Activated T-helper 2 cell treated with anti-CD3 and anti-CD28 coated beads, Interferon-gamma antibody, Interleukin-2, Interleukin-4, amounts not matched to agents 10 μg/mL and 5 μg/mL and 100 μg/mL, durations not matched to agents 14 hours and 24 hours and 36 hours (primary cell): ENCODE measurements around the gene IBA57. TPM values are rescaled to one million over a fixed set of nuclear protein-coding genes. Genes with fewer than 3 reads are reported as not detected.
"Not testable (repeated sequence)": the region's sequence is repeated elsewhere in the genome, so short reads cannot be mapped to it uniquely, and the experiment has no call there.

ENCODE experiments used
- DNase-seq: peaks from one replicate; pipeline ENCODE4 v3.0.0; 2021; ENCODE audit warnings: low spot score
- H3K27ac Mint-ChIP-seq: one replicate; pipeline ENCODE4 v1.8.0; 2021; ENCODE audit warnings: mixed read lengths
- H3K27me3 Mint-ChIP-seq: one replicate; pipeline ENCODE4 v1.8.0; 2021; ENCODE audit warnings: low read depth, mixed read lengths
- H3K36me3 Mint-ChIP-seq: one replicate; pipeline ENCODE4 v1.8.0; 2021; ENCODE audit warnings: low read depth, mixed read lengths
- H3K4me1 Mint-ChIP-seq: one replicate; pipeline ENCODE4 v1.8.0; 2021; ENCODE audit warnings: low read depth, mixed read lengths
- H3K4me3 Mint-ChIP-seq: one replicate; pipeline ENCODE4 v1.8.0; 2021; ENCODE audit warnings: low read depth, mild to moderate bottlenecking, moderate library complexity, mixed read lengths
- H3K9me3 Mint-ChIP-seq: one replicate; pipeline ENCODE4 v1.8.0; 2021; ENCODE audit warnings: mixed read lengths
- intact Hi-C: fragments of 100-400 bp; cut with micrococcal nuclease; formaldehyde crosslinking; loops from one replicate; pipeline ENCODE4 v1.15.1; 2023
- total RNA-seq: library from RNA; stranded (reverse); gene quantifications from 2 replicates; pipeline ENCODE4 v1.2.3, GENCODE V29; 2022

IBA57 gene
- total RNA-seq, 1 donor from 2014 or later, result 7.6 TPM

DNA sequence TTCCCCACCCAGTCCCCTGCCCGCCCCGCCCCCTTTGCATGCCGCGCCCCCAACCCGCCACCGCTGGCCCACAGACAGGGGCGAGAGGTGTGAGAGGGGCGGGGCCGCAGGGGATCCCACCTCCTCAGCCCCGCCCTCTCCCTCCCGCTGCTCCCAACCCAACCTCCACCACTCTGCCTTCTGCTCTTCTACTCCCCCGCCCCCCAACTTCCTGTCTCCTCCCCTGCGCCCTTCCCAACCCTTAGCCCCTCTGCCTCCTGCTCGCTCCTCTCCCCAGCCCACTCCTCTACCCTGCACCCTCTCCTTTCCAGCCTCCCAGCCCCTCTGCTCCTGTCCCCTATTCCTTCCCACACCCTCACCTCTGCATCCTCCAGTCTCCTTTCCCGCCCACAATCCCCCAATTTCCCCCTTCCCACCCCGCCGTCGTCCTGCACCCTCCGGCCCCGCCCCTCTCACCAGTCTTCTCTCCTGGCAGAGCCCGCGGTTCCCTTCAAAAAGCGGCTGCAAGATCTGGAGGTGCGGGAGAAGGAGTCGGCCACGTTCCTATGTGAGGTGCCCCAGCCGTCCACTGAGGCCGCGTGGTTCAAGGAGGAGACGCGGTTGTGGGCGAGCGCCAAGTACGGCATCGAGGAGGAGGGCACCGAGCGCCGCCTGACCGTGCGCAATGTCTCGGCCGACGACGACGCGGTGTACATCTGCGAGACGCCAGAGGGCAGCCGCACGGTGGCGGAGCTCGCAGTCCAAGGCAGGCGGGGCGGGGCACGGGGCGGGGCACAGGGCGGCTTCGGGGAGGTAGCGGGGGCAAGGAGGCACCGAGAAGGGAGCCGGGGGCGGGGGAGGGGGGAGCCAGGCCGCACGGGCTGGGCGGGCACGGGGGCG lies 47.6 kb downstream of the IBA57 start:
- peak; percentile 82 for DNase-seq
- H3K9me3 Mint-ChIP-seq, result no peaks in the 10 kb centered on the region
- peak overlapping the region; percentile 89 for H3K4me3 Mint-ChIP-seq
- H3K36me3 Mint-ChIP-seq, result peaks cover 3% of the 10 kb centered on the region
- intact Hi-C loops, result loop anchor here (1.0 to 2.0 kb wide), 5 partner anchors 48 to 302 kb away; partner anchors contain the start of genes GUK1 and IBA57
- no peaks in the 10 kb centered on the region for H3K27me3 Mint-ChIP-seq
- H3K27ac Mint-ChIP-seq, result peak overlapping the region; percentile 93
- H3K4me1 Mint-ChIP-seq, result peaks cover 4% of the 10 kb centered on the region

DNA sequence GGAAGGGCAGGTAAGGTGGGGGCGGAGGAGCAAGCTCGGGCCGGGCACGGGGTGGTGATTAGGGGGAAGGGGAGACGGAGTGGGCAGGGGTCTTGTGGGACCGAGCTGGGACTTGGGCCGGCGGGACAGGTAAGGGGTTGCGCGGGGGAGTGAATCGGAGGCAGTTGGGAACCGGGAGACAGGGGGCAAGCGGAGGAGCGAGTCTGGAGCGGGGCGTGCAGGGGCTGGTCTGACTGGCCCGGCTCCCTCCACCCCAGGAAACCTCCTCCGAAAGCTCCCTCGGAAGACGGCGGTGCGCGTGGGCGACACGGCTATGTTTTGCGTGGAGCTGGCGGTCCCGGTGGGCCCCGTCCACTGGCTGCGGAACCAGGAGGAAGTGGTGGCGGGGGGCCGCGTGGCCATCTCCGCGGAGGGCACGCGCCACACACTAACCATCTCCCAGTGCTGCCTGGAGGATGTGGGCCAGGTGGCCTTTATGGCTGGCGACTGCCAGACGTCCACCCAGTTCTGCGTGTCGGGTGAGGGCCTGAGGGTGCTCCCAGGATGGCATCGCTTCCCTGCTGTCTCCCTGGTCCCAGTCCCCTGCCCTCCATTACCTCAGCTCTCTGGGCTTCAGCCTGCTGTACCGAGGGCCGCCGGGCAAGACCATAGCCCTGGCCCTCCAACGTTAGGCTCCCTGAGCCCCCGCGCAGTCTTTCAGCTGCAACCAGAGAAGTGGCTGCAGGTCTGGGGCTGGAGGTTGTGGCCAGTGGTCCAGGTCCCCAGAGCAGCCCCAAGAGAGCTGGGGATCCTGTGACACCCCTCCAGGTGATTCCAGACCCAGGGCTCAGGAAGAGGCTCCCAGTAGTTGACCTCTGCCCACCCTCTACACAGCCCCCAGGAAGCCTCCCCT lies 48.6 kb downstream of the IBA57 start:
- Mint-ChIP-seq H3K4me1 (peaks cover 4% of the 10 kb centered on the region), H3K9me3 (no peaks in the 10 kb centered on the region), H3K27ac (no peak overlapping the region), H3K36me3 (peaks cover 3% of the 10 kb centered on the region), H3K4me3 (peak overlapping the region; percentile 71), H3K27me3 (no peaks in the 10 kb centered on the region)
- DNase-seq, result no peak
- intact Hi-C loops, result loop anchor here (1.0 to 2.0 kb wide), 5 partner anchors 49 to 301 kb away; partner anchors contain the start of genes GUK1 and IBA57

DNA sequence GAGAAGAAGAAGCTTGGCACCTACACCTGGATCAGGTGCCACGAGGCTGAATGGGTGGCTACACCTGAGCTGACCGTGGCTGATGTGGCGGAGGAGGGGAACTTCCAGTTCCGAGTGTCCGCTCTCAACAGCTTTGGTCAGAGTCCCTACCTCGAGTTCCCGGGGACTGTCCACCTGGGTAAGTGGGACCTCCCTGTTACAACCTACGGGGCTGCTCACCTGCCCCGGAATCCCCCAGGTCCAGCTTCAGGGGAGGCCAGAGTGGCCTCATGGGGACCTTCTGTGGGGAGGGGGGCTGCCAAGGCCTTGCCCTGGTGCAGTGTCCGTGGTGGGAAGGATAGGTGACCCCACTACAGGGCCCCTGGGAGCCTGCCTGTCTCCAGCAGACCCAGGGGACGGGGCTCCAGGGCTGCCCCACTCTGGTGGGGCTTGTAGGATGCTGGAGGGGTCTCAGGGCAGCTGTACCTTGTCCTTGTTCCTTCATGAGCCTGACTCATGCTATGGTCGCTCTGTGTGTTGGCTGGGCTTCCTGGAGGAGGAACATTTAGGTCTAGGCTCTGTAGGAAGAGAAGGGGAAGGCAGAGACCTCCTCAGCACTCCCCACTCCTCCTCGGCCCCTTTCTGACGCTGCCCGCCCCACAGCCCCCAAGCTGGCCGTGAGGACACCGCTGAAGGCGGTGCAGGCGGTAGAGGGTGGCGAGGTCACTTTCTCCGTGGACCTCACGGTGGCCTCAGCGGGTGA lies 49.5 kb downstream of the IBA57 start:
- intact Hi-C loops, result no loop called here
- no peak for DNase-seq
- Mint-ChIP-seq H3K9me3 (no peaks in the 10 kb centered on the region), H3K36me3 (peaks cover 3% of the 10 kb centered on the region), H3K4me1 (peaks cover 4% of the 10 kb centered on the region), H3K27me3 (no peaks in the 10 kb centered on the region), H3K27ac (no peak overlapping the region), H3K4me3 (peak overlapping the region; percentile 71)

DNA sequence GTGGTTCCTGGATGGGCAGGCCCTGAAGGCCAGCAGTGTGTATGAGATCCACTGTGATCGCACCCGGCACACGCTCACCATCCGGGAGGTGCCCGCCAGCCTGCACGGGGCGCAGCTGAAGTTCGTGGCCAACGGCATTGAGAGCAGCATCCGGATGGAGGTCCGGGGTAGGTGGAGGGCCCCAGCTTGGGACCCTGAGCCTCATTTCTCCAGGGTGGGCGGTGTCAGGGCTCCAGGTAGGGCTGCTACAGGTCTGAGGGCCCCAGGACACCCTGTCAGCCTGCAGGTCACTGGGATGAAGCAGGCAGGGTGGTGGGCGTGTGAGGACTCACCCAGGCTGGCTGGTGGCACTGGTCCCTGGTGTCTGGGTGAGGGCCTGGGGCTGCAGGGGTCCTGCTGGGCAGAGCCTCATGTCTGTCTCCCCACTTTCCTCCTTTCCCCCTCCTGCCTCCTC lies 50.1 kb downstream of the IBA57 start:
- DNase-seq, result no peak
- intact Hi-C loops, result no loop called here
- peaks cover 4% of the 10 kb centered on the region for H3K4me1 Mint-ChIP-seq
- H3K4me3 Mint-ChIP-seq, result no peak overlapping the region
- H3K27me3 Mint-ChIP-seq, result no peaks in the 10 kb centered on the region
- no peak overlapping the region for H3K27ac Mint-ChIP-seq
- H3K36me3 Mint-ChIP-seq, result peaks cover 3% of the 10 kb centered on the region
- no peaks in the 10 kb centered on the region for H3K9me3 Mint-ChIP-seq

DNA sequence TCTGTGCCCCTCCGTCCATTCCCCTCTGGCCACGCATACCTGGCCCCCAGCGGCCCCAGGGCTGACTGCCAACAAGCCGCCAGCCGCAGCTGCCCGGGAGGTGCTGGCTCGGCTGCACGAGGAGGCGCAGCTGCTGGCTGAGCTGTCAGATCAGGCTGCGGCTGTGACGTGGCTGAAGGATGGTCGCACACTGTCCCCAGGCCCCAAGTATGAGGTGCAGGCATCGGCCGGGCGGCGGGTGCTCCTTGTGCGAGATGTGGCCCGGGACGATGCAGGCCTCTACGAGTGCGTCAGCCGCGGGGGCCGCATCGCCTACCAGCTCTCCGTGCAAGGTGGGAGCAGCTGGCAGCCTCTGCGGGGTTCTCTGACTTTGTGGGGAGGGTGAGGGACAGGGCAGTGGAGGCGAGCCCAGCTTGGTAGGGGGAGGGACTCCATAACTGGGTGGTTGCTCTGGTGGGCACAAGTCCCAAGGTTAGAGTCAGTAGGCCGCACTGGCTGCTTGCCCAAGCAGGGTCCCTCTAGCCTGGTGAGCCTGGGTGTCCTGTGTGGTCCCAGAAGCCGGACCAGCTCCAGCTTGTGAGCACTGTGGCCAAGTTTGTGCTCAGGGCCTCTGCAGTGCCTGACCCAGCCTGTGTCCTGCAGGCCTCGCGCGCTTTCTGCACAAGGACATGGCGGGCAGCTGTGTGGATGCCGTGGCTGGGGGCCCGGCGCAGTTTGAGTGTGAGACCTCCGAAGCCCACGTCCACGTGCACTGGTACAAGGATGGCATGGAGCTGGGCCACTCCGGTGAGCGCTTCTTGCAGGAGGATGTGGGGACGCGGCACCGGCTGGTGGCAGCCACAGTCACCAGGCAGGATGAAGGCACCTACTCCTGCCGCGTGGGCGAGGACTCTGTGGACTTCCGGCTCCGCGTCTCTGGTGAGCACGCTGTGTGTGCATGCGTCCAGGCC lies 51.0 kb downstream of the IBA57 start:
- Mint-ChIP-seq H3K36me3 (peaks cover 3% of the 10 kb centered on the region), H3K9me3 (no peaks in the 10 kb centered on the region), H3K27ac (no peak overlapping the region), H3K4me3 (no peak overlapping the region), H3K4me1 (peaks cover 4% of the 10 kb centered on the region), H3K27me3 (no peaks in the 10 kb centered on the region)
- no peak for DNase-seq
- intact Hi-C loops, result no loop called here

DNA sequence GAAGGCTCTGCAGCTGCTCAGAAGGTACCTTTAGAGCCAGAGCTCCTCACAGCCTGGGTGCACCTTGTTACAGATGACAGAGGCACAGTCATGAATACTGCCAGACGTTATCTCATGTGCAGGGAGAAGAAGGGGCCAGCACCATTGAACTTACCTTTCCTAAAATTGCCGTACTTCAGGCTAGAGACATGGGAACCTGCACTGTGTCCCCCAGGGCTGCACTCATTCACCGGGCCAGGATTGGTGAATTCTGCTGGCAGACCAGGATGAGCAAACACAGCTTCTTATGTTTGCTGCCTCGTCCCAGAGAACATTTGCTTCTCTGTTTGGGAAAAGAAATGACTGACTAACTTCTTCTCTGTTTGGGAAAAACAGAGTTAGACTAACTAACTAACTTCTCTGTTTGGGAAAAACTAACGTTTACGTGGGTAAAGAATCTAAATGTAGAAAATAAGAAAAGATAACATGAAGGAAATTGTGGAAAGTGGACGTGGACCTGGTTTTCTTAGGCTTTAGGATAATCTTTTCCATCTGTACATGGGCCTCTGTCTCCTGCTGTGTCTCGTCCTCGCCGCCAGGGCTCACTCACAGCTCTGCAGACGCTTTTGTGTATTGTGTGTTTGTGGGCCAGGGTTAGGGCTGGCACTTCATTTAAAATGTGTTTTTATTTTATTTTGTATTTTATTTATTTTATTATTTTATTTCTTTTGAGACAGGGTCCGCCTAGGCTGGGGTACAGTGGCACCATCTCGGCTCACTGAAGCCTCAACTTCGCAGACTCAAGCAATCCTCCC lies 52.1 kb downstream of the IBA57 start:
- H3K4me3 Mint-ChIP-seq, result no peak overlapping the region
- no peaks in the 10 kb centered on the region for H3K9me3 Mint-ChIP-seq
- intact Hi-C loops, result no loop called here
- peaks cover 12% of the 10 kb centered on the region for H3K36me3 Mint-ChIP-seq
- no peak for DNase-seq
- no peak overlapping the region for H3K27ac Mint-ChIP-seq
- peaks cover 4% of the 10 kb centered on the region for H3K4me1 Mint-ChIP-seq
- no peaks in the 10 kb centered on the region for H3K27me3 Mint-ChIP-seq

DNA sequence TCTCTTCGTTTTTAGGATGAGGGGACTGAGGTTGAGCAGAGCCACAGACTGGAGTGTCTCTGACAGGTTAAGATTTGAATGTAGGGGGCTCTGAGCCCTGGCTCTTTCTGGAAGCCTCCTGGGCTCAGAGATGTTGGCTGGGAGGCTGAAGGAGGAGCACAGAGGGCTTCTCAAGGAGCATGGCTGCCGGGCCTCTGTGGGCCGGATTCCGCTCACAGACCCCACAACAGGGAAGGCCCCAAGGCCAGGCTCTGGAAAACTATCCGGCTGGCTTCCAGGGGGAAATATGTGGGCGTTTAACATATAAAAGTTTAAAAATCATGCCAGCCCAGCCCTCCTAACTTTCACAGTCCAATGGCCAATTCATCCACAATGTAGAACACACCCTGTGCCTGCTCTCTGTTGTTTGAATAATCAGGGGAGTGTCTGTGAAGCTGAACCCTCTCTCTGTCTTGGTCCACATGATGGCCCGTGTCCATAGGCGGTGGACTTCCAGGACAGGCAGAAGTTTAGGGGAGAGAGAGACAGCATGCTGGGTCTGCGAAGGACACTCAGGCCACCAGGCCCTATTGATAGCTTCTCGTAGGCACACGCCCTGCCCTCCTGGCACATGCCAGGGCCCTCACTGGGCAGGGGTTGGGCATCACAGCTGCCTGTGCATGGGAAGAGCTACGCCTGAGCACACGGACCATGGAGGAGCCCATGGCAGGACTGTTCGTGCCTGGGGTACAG lies 53.1 kb downstream of the IBA57 start:
- DNase-seq, result no peak
- H3K27ac Mint-ChIP-seq, result no peak overlapping the region
- intact Hi-C loops, result no loop called here
- H3K27me3 Mint-ChIP-seq, result no peaks in the 10 kb centered on the region
- H3K4me1 Mint-ChIP-seq, result peaks cover 2% of the 10 kb centered on the region
- peaks cover 18% of the 10 kb centered on the region for H3K36me3 Mint-ChIP-seq
- no peaks in the 10 kb centered on the region for H3K9me3 Mint-ChIP-seq
- H3K4me3 Mint-ChIP-seq, result no peak overlapping the region

DNA sequence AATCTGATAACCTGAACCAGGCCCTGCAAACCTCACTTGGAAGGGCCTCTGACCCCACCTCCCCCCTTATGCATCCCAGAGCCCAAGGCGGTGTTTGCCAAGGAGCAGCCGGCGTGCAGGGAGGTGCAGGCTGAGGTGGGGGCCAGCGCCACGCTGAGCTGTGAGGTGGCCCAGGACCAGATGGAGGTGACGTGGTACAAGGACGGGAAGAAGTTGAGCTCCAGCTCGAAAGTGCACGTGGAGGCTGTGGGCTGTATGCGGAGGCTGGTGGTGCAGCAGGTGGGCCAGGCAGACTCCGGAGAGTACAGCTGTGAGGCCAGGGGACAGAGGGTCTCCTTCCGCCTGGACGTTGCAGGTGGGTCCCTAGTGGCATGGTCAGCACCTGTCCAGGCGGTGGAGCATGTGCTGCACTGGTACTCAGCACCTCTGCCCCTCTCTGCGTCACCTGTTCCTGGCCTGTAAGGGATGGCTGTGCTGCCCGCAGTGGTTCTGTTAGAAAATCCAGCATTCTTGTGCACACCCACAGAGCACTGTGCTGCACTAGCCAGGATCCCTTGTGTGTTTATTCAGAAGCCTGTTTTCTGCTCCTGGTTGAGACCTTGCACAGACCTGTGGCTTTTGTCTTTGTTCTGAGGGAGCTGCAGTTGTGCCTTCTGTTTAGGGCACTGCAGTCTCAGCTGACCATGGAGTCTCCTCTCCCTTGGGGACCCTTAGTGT lies 53.8 kb downstream of the IBA57 start:
- intact Hi-C loops, result no loop called here
- Mint-ChIP-seq H3K4me3 (no peak overlapping the region), H3K9me3 (no peaks in the 10 kb centered on the region), H3K4me1 (peaks cover 2% of the 10 kb centered on the region), H3K27me3 (no peaks in the 10 kb centered on the region), H3K27ac (no peak overlapping the region), H3K36me3 (peaks cover 25% of the 10 kb centered on the region)
- DNase-seq, result no peak

DNA sequence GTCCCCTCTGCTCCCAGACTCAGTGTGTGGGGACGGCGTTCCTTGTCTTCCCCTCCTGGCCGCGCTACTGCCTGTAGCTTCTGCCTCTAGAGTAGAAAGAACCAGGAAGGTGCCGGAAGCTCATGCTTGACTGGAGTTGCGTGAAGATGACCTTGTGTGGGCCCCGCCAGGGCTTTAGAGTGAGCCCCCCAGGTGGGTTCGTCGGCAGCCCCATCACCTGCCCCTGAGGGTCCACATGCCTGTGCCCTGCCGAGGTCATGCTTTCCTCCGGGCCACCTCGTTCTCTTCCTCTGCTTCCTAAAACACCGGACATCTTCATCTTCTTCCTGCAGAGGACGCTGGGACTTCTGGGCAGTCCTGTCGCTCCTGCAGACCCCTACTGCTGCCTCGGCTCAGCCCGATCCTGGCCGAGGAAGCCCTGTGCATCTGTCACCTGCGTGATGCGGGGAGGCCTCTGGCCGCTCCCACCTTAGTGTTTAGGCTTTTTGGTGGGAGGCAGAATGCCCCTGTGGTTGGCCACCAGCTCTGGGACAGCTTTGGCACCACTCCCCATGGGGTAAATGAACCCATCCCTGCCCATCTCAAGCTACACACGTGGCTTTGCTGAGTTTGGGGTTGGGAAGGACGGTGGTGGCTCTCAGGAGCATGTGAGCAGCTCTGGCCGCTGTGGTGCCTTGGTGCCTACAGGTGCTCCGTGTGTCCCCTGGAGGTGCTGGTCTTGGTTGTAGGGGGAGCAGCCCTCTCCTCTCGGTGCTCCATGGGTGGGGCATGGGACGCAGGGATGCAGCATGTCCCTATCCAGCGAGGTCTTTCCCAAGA lies 54.6 kb downstream of the IBA57 start:
- intact Hi-C loops, result no loop called here
- H3K36me3 Mint-ChIP-seq, result peaks cover 33% of the 10 kb centered on the region
- DNase-seq, result no peak
- peaks cover 5% of the 10 kb centered on the region for H3K9me3 Mint-ChIP-seq
- no peak overlapping the region for H3K27ac Mint-ChIP-seq
- no peaks in the 10 kb centered on the region for H3K4me1 Mint-ChIP-seq
- no peaks in the 10 kb centered on the region for H3K27me3 Mint-ChIP-seq
- no peak overlapping the region for H3K4me3 Mint-ChIP-seq

DNA sequence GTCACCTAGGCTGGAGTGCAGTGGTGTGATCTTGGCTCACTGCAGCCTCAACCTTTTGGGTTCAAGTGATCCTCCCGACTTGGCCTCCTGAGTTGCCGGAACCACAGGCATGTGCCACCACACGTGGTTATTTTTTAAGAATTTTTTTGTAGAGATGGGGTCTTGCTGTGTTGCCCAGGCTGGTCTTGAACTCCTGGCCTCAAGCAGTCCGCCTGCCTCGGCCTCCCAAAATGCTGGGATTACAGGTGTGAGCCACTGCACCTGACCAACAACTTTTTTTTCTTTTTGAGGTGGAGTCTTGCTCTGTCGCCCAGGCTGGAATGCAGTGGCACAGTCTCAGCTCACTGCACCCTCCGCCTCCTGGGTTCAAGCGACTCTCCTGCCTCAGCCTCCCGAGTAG lies 55.5 kb downstream of the IBA57 start:
- H3K4me3 Mint-ChIP-seq, H3K9me3 Mint-ChIP-seq, intact Hi-C loops, H3K27ac Mint-ChIP-seq, H3K4me1 Mint-ChIP-seq, DNase-seq, H3K27me3 Mint-ChIP-seq: not testable (repeated sequence)
- H3K36me3 Mint-ChIP-seq, result peaks cover 42% of the 10 kb centered on the region
